Left kidney (tissue), 2 donors: ENCODE results near the gene SNX13. TPM values are rescaled to one million over a fixed set of nuclear protein-coding genes. Genes with fewer than 3 reads are reported as not detected.
A peak's percentile ranks its signal among the peaks of the same experiment; 100 is the strongest.

Experiments
- DNase-seq: peaks from one replicate; pipeline ENCODE4 v3.0.0-alpha.2; 2013
- polyA plus RNA-seq: library from polyadenylated mRNA; unstranded; fragments of 120-200 nt; gene quantifications from one replicate; pipeline ENCODE4 v1.2.1, GENCODE V29; 2013; ENCODE audit not compliant: insufficient read length

SNX13 gene
- polyA plus RNA-seq, 1 donor: 50.2 TPM

GRCh38 chr7:17782216-17782549 is 158.1 kb downstream of the SNX13 start:
- no peak for DNase-seq

DNA sequence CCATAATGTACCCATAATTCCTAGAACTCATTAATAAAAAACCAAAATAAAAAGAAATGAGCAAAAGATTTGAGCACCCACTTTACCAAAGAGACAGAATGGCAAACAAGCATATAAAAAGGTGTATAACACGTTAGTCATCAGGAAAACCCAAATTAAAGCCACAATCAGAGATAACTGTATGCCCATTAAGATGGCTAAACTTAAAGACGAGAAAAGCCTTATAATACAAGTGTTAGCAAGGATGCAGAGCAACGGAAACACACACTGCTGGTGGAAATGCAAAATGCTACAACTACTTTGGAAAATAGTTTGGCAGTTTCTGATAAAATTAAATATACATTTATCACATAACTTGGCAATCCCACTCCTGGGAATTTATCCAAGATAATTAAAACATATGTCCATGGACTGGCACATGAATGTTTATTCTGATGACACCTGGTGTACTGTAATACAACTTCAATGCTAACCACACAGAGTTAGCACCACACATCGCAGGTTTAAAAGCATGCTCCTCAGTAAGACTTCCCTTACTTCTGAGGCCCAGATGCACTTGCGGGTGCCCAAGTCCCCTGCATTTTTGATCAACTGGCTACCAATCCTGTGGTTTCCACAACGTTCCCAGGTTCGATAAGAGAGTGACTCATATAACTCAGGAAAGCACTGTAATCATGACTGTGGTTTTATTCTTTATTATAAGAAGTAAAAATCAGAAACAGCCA is 158.6 kb downstream of the SNX13 start:
- no peak for DNase-seq

DNA sequence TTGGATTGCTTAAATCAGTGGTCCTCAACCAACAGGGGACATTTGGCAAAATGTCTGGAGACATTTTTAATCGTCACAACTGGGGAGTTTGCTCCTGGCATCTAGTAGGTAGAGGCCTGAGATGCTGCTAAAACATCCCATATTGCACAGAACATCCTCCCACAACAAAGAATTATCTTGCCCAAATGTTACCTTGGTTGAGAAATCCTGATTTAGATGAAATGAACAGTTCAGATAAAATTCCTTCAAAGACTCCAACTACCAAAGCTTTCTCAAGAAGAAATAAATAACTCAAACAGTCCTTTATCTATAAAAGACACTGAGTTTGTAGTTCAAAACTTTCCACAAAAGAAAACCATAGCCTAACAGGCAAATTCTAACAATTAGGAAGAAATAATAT is 160.9 kb downstream of the SNX13 start:
- no peak for DNase-seq

DNA sequence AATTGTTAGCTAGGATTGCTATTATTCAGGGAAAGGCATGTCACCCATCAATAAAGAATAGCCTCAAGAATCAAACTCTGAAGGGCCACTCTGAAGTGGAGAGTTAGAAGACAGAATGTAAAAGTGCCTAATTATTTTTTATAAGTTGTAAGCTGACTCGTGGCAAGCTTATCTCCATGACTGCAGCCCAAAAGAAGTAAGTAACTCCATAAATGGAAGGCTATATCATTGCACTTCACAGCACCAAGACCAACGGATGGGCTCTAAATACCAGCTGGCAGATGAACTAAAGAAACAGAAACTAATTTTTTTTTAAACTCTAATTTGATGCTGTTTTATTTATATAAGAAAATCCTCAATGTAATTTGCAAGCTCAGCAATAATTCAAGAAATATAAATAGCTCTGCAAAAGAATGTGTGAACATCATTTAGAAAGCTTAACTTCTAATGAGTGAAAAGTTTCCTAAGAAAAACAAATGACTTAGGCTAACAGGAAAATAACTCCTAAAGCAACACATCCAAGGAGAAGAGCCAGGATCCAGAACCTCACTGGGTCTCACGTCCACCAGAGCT is 165.5 kb downstream of the SNX13 start:
- no peak for DNase-seq

- DNase-seq: no peak
Measured at GRCh38 chr7:17774248-17774647, 166.0 kb downstream of the SNX13 start.

- no peak for DNase-seq
Measured at GRCh38 chr7:17773289-17773626, 167.0 kb downstream of the SNX13 start.

- DNase-seq: no peak
Measured at GRCh38 chr7:17772581-17773288, 167.6 kb downstream of the SNX13 start.

- no peak for DNase-seq
Measured at GRCh38 chr7:17771901-17772408, 168.3 kb downstream of the SNX13 start.

- no peak for DNase-seq
Measured at GRCh38 chr7:17770710-17771375, 169.5 kb downstream of the SNX13 start.

GRCh38 chr7:17769918-17770317 is 170.4 kb downstream of the SNX13 start:
- DNase-seq: peak; percentile 55

DNA sequence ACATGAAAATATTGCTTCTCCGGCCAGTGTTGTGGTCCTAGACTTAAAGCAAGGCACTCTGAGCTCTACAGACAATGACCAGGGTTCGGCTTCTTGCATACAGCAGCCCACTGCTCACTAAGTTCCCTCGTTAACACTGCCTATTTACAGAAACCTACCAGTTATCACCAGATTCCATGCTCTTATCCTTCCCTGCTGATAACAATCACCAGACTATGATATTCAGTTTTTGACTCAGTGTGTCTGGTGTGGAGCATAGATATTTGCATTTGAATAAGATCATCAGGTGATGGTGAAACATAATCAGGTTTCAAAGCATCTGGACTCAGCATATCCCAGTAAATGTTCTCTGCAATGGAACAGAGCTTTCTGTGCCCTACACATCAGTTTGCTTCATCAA is 182.3 kb downstream of the SNX13 start:
- no peak for DNase-seq

GRCh38 chr7:17746020-17746530 is 194.2 kb downstream of the SNX13 start:
- DNase-seq: no peak

DNA sequence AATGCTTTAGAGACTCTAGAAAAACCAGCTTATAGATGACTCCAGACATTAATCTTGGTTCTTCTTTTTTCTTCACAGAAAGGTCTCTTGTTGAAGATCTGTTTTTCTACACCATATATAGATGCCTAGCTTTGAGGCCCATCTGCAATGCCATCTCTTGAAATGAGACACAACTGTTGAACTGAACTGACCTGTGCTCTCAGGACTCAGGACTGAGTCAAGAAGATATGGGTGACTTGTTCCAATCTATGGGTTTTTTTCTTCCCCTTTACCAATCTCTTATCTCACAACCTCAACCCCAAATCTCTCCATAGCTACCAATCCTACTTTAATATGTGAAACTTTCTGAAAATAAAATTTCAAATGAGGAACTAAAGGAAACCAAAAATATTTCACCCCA is 194.7 kb downstream of the SNX13 start:
- DNase-seq: no peak

- DNase-seq: no peak
Measured at GRCh38 chr7:17743316-17743715, 197.0 kb downstream of the SNX13 start.

DNA sequence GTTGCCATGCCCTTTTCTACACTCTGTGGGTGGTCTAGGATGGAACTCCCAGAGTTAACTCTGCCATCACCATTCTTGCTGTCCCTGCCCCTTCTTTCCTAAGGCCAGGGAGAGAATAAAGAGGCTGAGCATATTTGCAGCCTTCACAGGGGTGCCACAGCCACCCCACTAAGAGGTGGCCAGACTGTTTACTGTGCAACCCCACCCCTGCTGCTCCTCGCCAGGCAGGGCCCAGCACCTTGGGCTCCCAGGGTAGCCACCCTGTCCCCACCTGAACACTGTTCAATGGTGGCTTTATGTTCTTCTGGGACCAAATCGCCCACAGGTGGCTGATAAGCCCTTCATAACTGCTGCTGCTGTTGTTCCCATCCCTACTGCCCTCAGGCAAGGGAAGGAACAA is 198.9 kb downstream of the SNX13 start:
- DNase-seq: no peak

Other genes starting within 250 kb of the SNX13 start
- not detected for gene PRPS1L1, start 87.4 kb upstream of the SNX13 start, polyA plus RNA-seq